CMK (cell line): ENCODE measurements around the gene KRTAP10-10.
"Not testable (repeated sequence)": the region's sequence is repeated elsewhere in the genome, so short reads cannot be mapped to it uniquely, and the experiment has no call there.

Experiments used
- DNase-seq: peaks from one replicate; pipeline ENCODE4 v3.0.0-alpha.2; 2010; ENCODE audit warnings: low read depth

Gene KRTAP10-10

GRCh38 chr21:44637018-44637850 lies at the start of gene KRTAP10-10:
Gene KRTAP10-10, plus strand, starts transcription at chr21:44637356. Its CDS starts 62 bp downstream, at chr21:44637418.
- no peak for DNase-seq

GRCh38 chr21:44589094-44589493 lies 48.1 kb upstream of the KRTAP10-10 start:
- DNase-seq: no peak

- no peak for DNase-seq
These were observed 47.4 kb upstream of the KRTAP10-10 start for GRCh38 chr21:44589586-44590305.

GRCh38 chr21:44590311-44590721 lies 46.8 kb upstream of the KRTAP10-10 start:
- no peak for DNase-seq

- not testable (repeated sequence) for DNase-seq
These were observed 46.0 kb upstream of the KRTAP10-10 start for GRCh38 chr21:44590897-44591800.

GRCh38 chr21:44591801-44592130 lies 45.4 kb upstream of the KRTAP10-10 start:
- not testable (repeated sequence) for DNase-seq

- DNase-seq: no peak
These were observed 44.5 kb upstream of the KRTAP10-10 start, which contains the start of gene KRTAP10-6 for GRCh38 chr21:44592446-44593311. Gene KRTAP10-6, minus strand, starts transcription at chr21:44592505. Its CDS starts 21 bp downstream, at chr21:44592484.

- DNase-seq: peak; percentile 91
These were observed 43.4 kb upstream of the KRTAP10-10 start for GRCh38 chr21:44593598-44594405.

- no peak for DNase-seq
These were observed 42.7 kb upstream of the KRTAP10-10 start for GRCh38 chr21:44594406-44594916.

GRCh38 chr21:44595524-44595923 lies 41.6 kb upstream of the KRTAP10-10 start:
- no peak for DNase-seq

- no peak for DNase-seq
These were observed 41.0 kb upstream of the KRTAP10-10 start for GRCh38 chr21:44596068-44596725.

- DNase-seq: no peak
These were observed 39.1 kb upstream of the KRTAP10-10 start for GRCh38 chr21:44598061-44598460.

- no peak for DNase-seq
These were observed 37.7 kb upstream of the KRTAP10-10 start for GRCh38 chr21:44599264-44600029.

GRCh38 chr21:44600118-44600978 lies 36.8 kb upstream of the KRTAP10-10 start, which contains the start of gene KRTAP10-7:
Gene KRTAP10-7, plus strand, starts transcription at chr21:44600597. Its CDS starts 25 bp downstream, at chr21:44600622.
- DNase-seq: not testable (repeated sequence)

- not testable (repeated sequence) for DNase-seq
These were observed 36.1 kb upstream of the KRTAP10-10 start for GRCh38 chr21:44601091-44601490.

- no peak for DNase-seq
These were observed 35.3 kb upstream of the KRTAP10-10 start for GRCh38 chr21:44601596-44602462.

- no peak for DNase-seq
These were observed 34.7 kb upstream of the KRTAP10-10 start for GRCh38 chr21:44602463-44602850.
